ENCODE measurements around the gene PSME1. TPM values are rescaled to one million over a fixed set of nuclear protein-coding genes. Genes with fewer than 3 reads are reported as not detected.

PSME1 gene
- total and polyA plus RNA-seq, 2 of the 13 experiments (the other 11 are each of a cell fraction or from before 2014, with no cell fraction given) = 159 to 608 TPM

GRCh38 chr14:24146453-24146977 lies 10.5 kb downstream of the PSME1 start, which contains the start of gene PSME2:
TSS of gene PSME2 (minus strand) at chr14:24146610. CDS start at chr14:24146581, 29 bp downstream.
- POLR2A ChIA-PET = interaction anchor here (0.6 to 8.5 kb wide), 66 partner anchors 11 to 1557 kb away, joined by 3 to 279 read pairs (median 5); partner anchors contain the start of genes ACIN1, BCL2L2, C14orf119 and CARMIL3
- peak within 1 kb of the TSS; percentile 95 for H3K9ac ChIP-seq (ENCODE audit: insufficient read depth, low read depth, low read length)
- intact Hi-C loops (cut with micrococcal nuclease; ENCODE audit: unreplicated experiment) = loop anchor here (1.0 kb wide), 3 partner anchors 15 to 42 kb away; partner anchors contain the start of genes DCAF11, IPO4, IRF9 and NRL
- peak; percentile 38; the same call in 1 of the 2 replicates for TF ChIP-seq CEBPG (CRISPR knock-in tag; IDR thresholded peaks at IDR 0.05)
- TF ChIP-seq ZNF556 (CRISPR knock-in tag; IDR thresholded peaks at IDR 0.05; ENCODE audit: borderline replicate concordance) = peak; percentile 88
- no peak for TF ChIP-seq ZBTB8A (CRISPR knock-in tag; IDR thresholded peaks at IDR 0.05; ENCODE audit: borderline replicate concordance, low read depth)
- TF ChIP-seq ZSCAN29 (CRISPR knock-in tag; conservative IDR thresholded peaks at IDR 0.05) = peak; percentile 14; the same call in 1 of the 2 replicates
- no peak for TF ChIP-seq CENPT (CRISPR knock-in tag; IDR thresholded peaks at IDR 0.05; ENCODE audit: low read depth)
- TF ChIP-seq ZNF143 (CRISPR knock-in tag; IDR thresholded peaks at IDR 0.05) = no peak
- peak; percentile 75 for TF ChIP-seq MED8 (CRISPR knock-in tag; IDR thresholded peaks at IDR 0.05; ENCODE audit: insufficient replicate concordance)
- TF ChIP-seq ZNF20 (CRISPR knock-in tag; IDR thresholded peaks at IDR 0.05) = no peak
- no peak for TF ChIP-seq ZNF737 (CRISPR knock-in tag; IDR thresholded peaks at IDR 0.05; ENCODE audit: borderline replicate concordance)
- no peak for TF ChIP-seq TP53 (CRISPR knock-in tag; conservative IDR thresholded peaks at IDR 0.05)
- TF ChIP-seq ZIK1 (CRISPR knock-in tag; IDR thresholded peaks at IDR 0.05; ENCODE audit: borderline replicate concordance, low read depth) = peak; percentile 81
- no peak for TF ChIP-seq PCBP2 (optimal IDR thresholded peaks at IDR 0.05; ENCODE audit: low read depth, low read length, poor library complexity, severe bottlenecking)
- no peak; the same call in 1 of the 2 replicates for TF ChIP-seq ARHGAP35 (CRISPR knock-in tag; IDR thresholded peaks at IDR 0.05; ENCODE audit: borderline replicate concordance)
- 0 out of 2 replicates have a peak, but pooled peaks have one; percentile 16 for TF ChIP-seq ZNF546 (CRISPR knock-in tag; conservative IDR thresholded peaks at IDR 0.05)
- 0 out of 2 replicates have a peak, but pooled peaks have one; percentile 21 for TF ChIP-seq STAG1 (CRISPR knock-in tag; IDR thresholded peaks at IDR 0.05)
- TF ChIP-seq ZKSCAN1 (IDR thresholded peaks at IDR 0.05; ENCODE audit: low read length) = no peak
- TF ChIP-seq, protein P1, sequence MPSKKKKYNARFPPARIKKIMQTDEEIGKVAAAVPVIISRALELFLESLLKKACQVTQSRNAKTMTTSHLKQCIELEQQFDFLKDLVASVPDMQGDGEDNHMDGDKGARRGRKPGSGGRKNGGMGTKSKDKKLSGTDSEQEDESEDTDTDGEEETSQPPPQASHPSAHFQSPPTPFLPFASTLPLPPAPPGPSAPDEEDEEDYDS (CRISPR knock-in tag; IDR thresholded peaks at IDR 0.05) = peak; percentile 94
- TF ChIP-seq, protein P2, sequence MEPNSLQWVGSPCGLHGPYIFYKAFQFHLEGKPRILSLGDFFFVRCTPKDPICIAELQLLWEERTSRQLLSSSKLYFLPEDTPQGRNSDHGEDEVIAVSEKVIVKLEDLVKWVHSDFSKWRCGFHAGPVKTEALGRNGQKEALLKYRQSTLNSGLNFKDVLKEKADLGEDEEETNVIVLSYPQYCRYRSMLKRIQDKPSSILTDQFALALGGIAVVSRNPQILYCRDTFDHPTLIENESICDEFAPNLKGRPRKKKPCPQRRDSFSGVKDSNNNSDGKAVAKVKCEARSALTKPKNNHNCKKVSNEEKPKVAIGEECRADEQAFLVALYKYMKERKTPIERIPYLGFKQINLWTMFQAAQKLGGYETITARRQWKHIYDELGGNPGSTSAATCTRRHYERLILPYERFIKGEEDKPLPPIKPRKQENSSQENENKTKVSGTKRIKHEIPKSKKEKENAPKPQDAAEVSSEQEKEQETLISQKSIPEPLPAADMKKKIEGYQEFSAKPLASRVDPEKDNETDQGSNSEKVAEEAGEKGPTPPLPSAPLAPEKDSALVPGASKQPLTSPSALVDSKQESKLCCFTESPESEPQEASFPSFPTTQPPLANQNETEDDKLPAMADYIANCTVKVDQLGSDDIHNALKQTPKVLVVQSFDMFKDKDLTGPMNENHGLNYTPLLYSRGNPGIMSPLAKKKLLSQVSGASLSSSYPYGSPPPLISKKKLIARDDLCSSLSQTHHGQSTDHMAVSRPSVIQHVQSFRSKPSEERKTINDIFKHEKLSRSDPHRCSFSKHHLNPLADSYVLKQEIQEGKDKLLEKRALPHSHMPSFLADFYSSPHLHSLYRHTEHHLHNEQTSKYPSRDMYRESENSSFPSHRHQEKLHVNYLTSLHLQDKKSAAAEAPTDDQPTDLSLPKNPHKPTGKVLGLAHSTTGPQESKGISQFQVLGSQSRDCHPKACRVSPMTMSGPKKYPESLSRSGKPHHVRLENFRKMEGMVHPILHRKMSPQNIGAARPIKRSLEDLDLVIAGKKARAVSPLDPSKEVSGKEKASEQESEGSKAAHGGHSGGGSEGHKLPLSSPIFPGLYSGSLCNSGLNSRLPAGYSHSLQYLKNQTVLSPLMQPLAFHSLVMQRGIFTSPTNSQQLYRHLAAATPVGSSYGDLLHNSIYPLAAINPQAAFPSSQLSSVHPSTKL (CRISPR knock-in tag; IDR thresholded peaks at IDR 0.05) = no peak; the same call in 1 of the 2 replicates
- no peak for TF ChIP-seq ZC3H13 (CRISPR knock-in tag; IDR thresholded peaks at IDR 0.05)
- 0 out of 2 replicates have a peak, but pooled peaks have one; percentile 25 for TF ChIP-seq STAT5B (CRISPR knock-in tag; IDR thresholded peaks at IDR 0.05)

More at GRCh38 chr14:24146453-24146977, 10.5 kb downstream of the PSME1 start, which contains the start of gene PSME2:
- ATAC-seq (peak; percentile 82), DNase-seq (ENCODE audit: low spot score) (peak; percentile 100), FAIRE-seq (no peak)
- Histone ChIP-seq H3K4me3 (replicated peaks in 1 of 3; ENCODE audit: insufficient read depth in 1 of 3, low read depth in 2 of 3, low read length in 3 of 3) (peak within 1 kb of the TSS; percentile 91 to 100 (median 96)), H4K20me1 (ENCODE audit: insufficient read depth, low read length) (peaks cover 7% of the 10 kb centered on the region; the same call in 1 of the 2 replicates), H3K27ac (ENCODE audit: extremely low read length, insufficient read depth, low read length) (peak within 1 kb of the TSS; percentile 76), H3K9me3 (ENCODE audit: low read length) (no peaks in the 10 kb centered on the region), H3K79me2 (ENCODE audit: insufficient read depth, low read length) (peaks cover 40% of the 10 kb centered on the region), H2AFZ (ENCODE audit: low read length) (peak within 1 kb of the TSS; percentile 21), H3K4me1 (ENCODE audit: insufficient read depth, low read length) (peaks cover 63% of the 10 kb centered on the region), H3K27me3 (ENCODE audit: control insufficient read depth in 1 of 2, insufficient read depth in 2 of 2, low read length in 2 of 2) (peaks cover 0 to 3% of the 10 kb centered on the region in 2 experiments; a peak in 1 of 5 replicates), H3K36me3 (replicated peaks in 1 of 2; ENCODE audit: control insufficient read depth in 1 of 2, insufficient read depth in 2 of 2, low read length in 2 of 2) (peaks cover 33 to 48% of the 10 kb centered on the region in 2 experiments), H3K4me2 (ENCODE audit: low read depth, low read length) (peak within 1 kb of the TSS; percentile 98)
- CTCF ChIA-PET (ENCODE audit: low intra/inter-chr PET ratio, low total read pairs) = no interaction called here
- WGBS (ENCODE audit: low lambda C conversion rate) = under 1% methylated on average over 25 of the region's 25 CpGs
- BruUV-seq (replicated peaks) = no TSS peak
- in situ Hi-C loops (cut with HindIII; ENCODE audit: extremely low pct_ligation_motif_present, low pct_unique_long_range_greater_than_20kb) = loop anchor here (25.0 kb wide), 1 partner anchor 834 kb away; the partner anchor contains the start of genes BCL2L2, PABPN1 and PPP1R3E

All from HepG2 (cell line).